ENCODE results near the gene DNAH17. TPM values are rescaled to one million over a fixed set of nuclear protein-coding genes. Genes with fewer than 3 reads are reported as not detected.

Gene DNAH17
- total RNA-seq, 1 donor from 2014 or later, result 0.22 TPM

GRCh38 chr17:78576389-78577112 is 645 bp downstream of the DNAH17 start:
- intact Hi-C loops (cut with micrococcal nuclease), result no loop called here

GRCh38 chr17:78575899-78576298 is 1.3 kb downstream of the DNAH17 start:
- intact Hi-C loops (cut with micrococcal nuclease), result no loop called here

GRCh38 chr17:78575340-78575739 is 1.9 kb downstream of the DNAH17 start:
- intact Hi-C loops (cut with micrococcal nuclease), result no loop called here

GRCh38 chr17:78573955-78574354 is 3.2 kb downstream of the DNAH17 start:
- intact Hi-C loops (cut with micrococcal nuclease), result no loop called here

GRCh38 chr17:78572239-78573205 is 4.7 kb downstream of the DNAH17 start:
- intact Hi-C loops (cut with micrococcal nuclease), result no loop called here

GRCh38 chr17:78571329-78571728 is 5.9 kb downstream of the DNAH17 start:
- intact Hi-C loops (cut with micrococcal nuclease), result no loop called here

GRCh38 chr17:78568494-78569115 is 8.6 kb downstream of the DNAH17 start:
- intact Hi-C loops (cut with micrococcal nuclease), result loop anchor here (1.0 kb wide), 1 partner anchor 29 kb away; no protein-coding TSS in a partner anchor

- intact Hi-C loops (cut with micrococcal nuclease), result no loop called here
Measured at GRCh38 chr17:78567991-78568390, 9.2 kb downstream of the DNAH17 start.

GRCh38 chr17:78566947-78567346 is 10.2 kb downstream of the DNAH17 start:
- intact Hi-C loops (cut with micrococcal nuclease), result no loop called here

- intact Hi-C loops (cut with micrococcal nuclease), result no loop called here
Measured at GRCh38 chr17:78563189-78564145, 13.7 kb downstream of the DNAH17 start.

- intact Hi-C loops (cut with micrococcal nuclease), result no loop called here
Measured at GRCh38 chr17:78562734-78563133, 14.5 kb downstream of the DNAH17 start.

- intact Hi-C loops (cut with micrococcal nuclease), result no loop called here
Measured at GRCh38 chr17:78561166-78561565, 16.0 kb downstream of the DNAH17 start.

GRCh38 chr17:78560731-78561130 is 16.5 kb downstream of the DNAH17 start:
- intact Hi-C loops (cut with micrococcal nuclease), result no loop called here

GRCh38 chr17:78559749-78560368 is 17.3 kb downstream of the DNAH17 start:
- intact Hi-C loops (cut with micrococcal nuclease), result no loop called here

GRCh38 chr17:78558989-78559388 is 18.2 kb downstream of the DNAH17 start:
- intact Hi-C loops (cut with micrococcal nuclease), result no loop called here

GRCh38 chr17:78558181-78558850 is 18.9 kb downstream of the DNAH17 start:
- intact Hi-C loops (cut with micrococcal nuclease), result no loop called here

GRCh38 chr17:78557598-78558039 is 19.6 kb downstream of the DNAH17 start:
- intact Hi-C loops (cut with micrococcal nuclease), result no loop called here

- intact Hi-C loops (cut with micrococcal nuclease), result no loop called here
Measured at GRCh38 chr17:78556812-78557211, 20.4 kb downstream of the DNAH17 start.

GRCh38 chr17:78555746-78556401 is 21.3 kb downstream of the DNAH17 start:
- intact Hi-C loops (cut with micrococcal nuclease), result no loop called here

All from T-helper 1 cell treated with Interleukin-12 subunit alpha and Interleukin-12 subunit beta and Interleukin-4 antibody, amounts not matched to agents 30 ng/mL and 1 ng/mL, for 36 hours (primary cell).